Measurements from ENCODE around the gene ZFP1.

Gene ZFP1

GRCh38 chr16:75103994-75104393 is 44.3 kb upstream of the ZFP1 start:
- DNase-seq (ENCODE audit: low read depth in 2 of 2) = no peak
- H3K4me3 ChIP-seq (replicated peaks in 1 of 2; ENCODE audit: low read depth in 2 of 2, low read length in 2 of 2) = no peak overlapping the region
- TF ChIP-seq CTCF (IDR thresholded peaks at IDR 0.05; ENCODE audit: low read depth, low read length) = no peak

GRCh38 chr16:75104836-75105235 is 43.5 kb upstream of the ZFP1 start:
- TF ChIP-seq CTCF (IDR thresholded peaks at IDR 0.05; ENCODE audit: low read depth, low read length) = no peak

GRCh38 chr16:75105306-75106061 is 42.8 kb upstream of the ZFP1 start:
- TF ChIP-seq CTCF (IDR thresholded peaks at IDR 0.05; ENCODE audit: low read depth, low read length) = no peak
- peak in 1 of 2 donors; percentile 68 for DNase-seq (ENCODE audit: low read depth in 2 of 2)
- no peak overlapping the region for H3K4me3 ChIP-seq (replicated peaks in 1 of 2; ENCODE audit: low read depth in 2 of 2, low read length in 2 of 2)

More at GRCh38 chr16:75104836-75105235, 43.5 kb upstream of the ZFP1 start:
- DNase-seq (ENCODE audit: low read depth in 2 of 2) = no peak
- H3K4me3 ChIP-seq (replicated peaks in 1 of 2; ENCODE audit: low read depth in 2 of 2, low read length in 2 of 2) = no peak overlapping the region

GRCh38 chr16:75106351-75107274 is 41.7 kb upstream of the ZFP1 start:
- DNase-seq (ENCODE audit: low read depth in 2 of 2) = no peak
- no peak for TF ChIP-seq CTCF (IDR thresholded peaks at IDR 0.05; ENCODE audit: low read depth, low read length)
- no peak overlapping the region for H3K4me3 ChIP-seq (replicated peaks in 1 of 2; ENCODE audit: low read depth in 2 of 2, low read length in 2 of 2)

GRCh38 chr16:75107505-75107904 is 40.8 kb upstream of the ZFP1 start:
- no peak for TF ChIP-seq CTCF (IDR thresholded peaks at IDR 0.05; ENCODE audit: low read depth, low read length)

GRCh38 chr16:75108792-75109731 is 39.3 kb upstream of the ZFP1 start:
- no peak overlapping the region for H3K4me3 ChIP-seq (replicated peaks in 1 of 2; ENCODE audit: low read depth in 2 of 2, low read length in 2 of 2)
- TF ChIP-seq CTCF (IDR thresholded peaks at IDR 0.05; ENCODE audit: low read depth, low read length) = no peak
- DNase-seq (ENCODE audit: low read depth in 2 of 2) = peak; percentile 93 to 94

More at GRCh38 chr16:75107505-75107904, 40.8 kb upstream of the ZFP1 start:
- no peak overlapping the region for H3K4me3 ChIP-seq (replicated peaks in 1 of 2; ENCODE audit: low read depth in 2 of 2, low read length in 2 of 2)
- DNase-seq (ENCODE audit: low read depth in 2 of 2) = no peak

Measured in cardiac fibroblast (primary cell).